Measurements from ENCODE around the gene TNFRSF12A. TPM values are rescaled to one million over a fixed set of nuclear protein-coding genes. Genes with fewer than 3 reads are reported as not detected.

Gene TNFRSF12A
- total and polyA plus RNA-seq, 2 of the 13 experiments (the other 11 are each of a cell fraction or from before 2014, with no cell fraction given): 61.9 to 66.0 TPM

DNA sequence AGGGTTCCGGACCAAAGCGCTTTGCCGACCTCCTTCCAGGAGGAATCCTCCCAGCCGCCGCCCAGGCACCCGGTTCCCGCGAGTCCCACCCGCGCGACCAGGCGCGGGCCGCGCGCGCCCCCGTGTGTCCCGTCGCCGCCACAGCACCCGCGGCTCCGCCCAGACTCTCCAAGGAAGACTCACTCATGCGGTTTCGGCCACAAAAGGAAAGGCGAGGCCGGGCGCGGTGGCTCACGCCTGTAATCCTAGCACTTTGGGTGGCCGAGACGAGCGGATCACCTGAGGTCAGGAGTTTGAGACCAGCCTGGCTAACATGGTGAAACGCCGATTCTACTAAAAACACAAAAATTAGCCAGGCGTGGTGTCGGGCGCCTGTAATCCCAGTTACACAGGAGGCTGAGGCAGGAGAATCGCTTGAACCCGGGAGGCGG is 36.4 kb upstream of the TNFRSF12A start (continued):
- TF ChIP-seq ZNF776 (CRISPR knock-in tag; IDR thresholded peaks at IDR 0.05): peak; percentile 24; the same call in 1 of the 2 replicates
- TF ChIP-seq, protein P1, sequence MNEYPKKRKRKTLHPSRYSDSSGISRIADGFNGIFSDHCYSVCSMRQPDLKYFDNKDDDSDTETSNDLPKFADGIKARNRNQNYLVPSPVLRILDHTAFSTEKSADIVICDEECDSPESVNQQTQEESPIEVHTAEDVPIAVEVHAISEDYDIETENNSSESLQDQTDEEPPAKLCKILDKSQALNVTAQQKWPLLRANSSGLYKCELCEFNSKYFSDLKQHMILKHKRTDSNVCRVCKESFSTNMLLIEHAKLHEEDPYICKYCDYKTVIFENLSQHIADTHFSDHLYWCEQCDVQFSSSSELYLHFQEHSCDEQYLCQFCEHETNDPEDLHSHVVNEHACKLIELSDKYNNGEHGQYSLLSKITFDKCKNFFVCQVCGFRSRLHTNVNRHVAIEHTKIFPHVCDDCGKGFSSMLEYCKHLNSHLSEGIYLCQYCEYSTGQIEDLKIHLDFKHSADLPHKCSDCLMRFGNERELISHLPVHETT (CRISPR knock-in tag; conservative IDR thresholded peaks at IDR 0.05): no peak
- no peak; the same call in 1 of the 2 replicates for TF ChIP-seq ZFP90 (CRISPR knock-in tag; IDR thresholded peaks at IDR 0.05; ENCODE audit: borderline replicate concordance)

DNA sequence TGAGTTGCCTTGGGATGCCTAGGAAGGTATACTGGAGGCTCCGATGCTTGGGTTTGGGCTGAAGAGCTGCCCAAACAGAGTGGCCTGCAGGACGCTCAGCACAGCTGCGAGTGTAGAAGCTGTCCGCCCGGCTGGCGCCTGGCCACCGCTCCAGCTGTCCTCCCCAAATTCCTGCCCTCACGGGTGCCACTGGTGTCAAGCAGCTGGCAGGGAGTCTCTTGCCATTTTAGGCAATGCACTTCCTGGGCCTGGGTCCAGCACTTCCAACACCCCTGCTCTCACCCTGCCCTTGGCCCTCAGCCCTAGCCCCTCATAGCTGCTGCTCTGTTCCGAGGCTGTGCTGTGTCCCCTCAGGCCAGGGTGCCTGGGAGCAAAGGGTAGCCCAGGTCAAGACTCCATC is 34.7 kb upstream of the TNFRSF12A start:
- no peak overlapping the region for H3K9ac ChIP-seq (ENCODE audit: insufficient read depth, low read depth, low read length)
- H3K4me2 ChIP-seq (ENCODE audit: low read depth, low read length): no peak overlapping the region
- ChIA-PET CTCF (ENCODE audit: low intra/inter-chr PET ratio, low total read pairs) (no interaction called here), POLR2A (no interaction called here)
- peaks cover 19 to 52% of the 10 kb centered on the region in 2 experiments for H3K27me3 ChIP-seq (ENCODE audit: control insufficient read depth in 1 of 2, insufficient read depth in 2 of 2, low read length in 2 of 2)
- no CpG with 5 or more reads among the region's 9 CpGs for WGBS (ENCODE audit: low lambda C conversion rate)
- peak; percentile 19; the same call in 1 of the 2 replicates for TF ChIP-seq ZNF768 (CRISPR knock-in tag; IDR thresholded peaks at IDR 0.05)
- no peak for TF ChIP-seq NFKB2 (CRISPR knock-in tag; IDR thresholded peaks at IDR 0.05; ENCODE audit: borderline replicate concordance)
- DNase-seq (ENCODE audit: low spot score) (no peak), ATAC-seq (no peak), FAIRE-seq (no peak)
- no peaks in the 10 kb centered on the region for H3K9me3 ChIP-seq (ENCODE audit: low read length)
- H3K36me3 ChIP-seq (replicated peaks in 1 of 2; ENCODE audit: control insufficient read depth in 1 of 2, insufficient read depth in 2 of 2, low read length in 2 of 2): no peaks in the 10 kb centered on the region
- H2AFZ ChIP-seq (ENCODE audit: low read length): no peak overlapping the region
- no peak overlapping the region for H3K27ac ChIP-seq (ENCODE audit: extremely low read length, insufficient read depth, low read length)
- no peaks in the 10 kb centered on the region for H3K79me2 ChIP-seq (ENCODE audit: insufficient read depth, low read length)
- no peaks in the 10 kb centered on the region for H4K20me1 ChIP-seq (ENCODE audit: insufficient read depth, low read length)
- H3K4me1 ChIP-seq (ENCODE audit: insufficient read depth, low read length): peaks cover 26% of the 10 kb centered on the region
- BruUV-seq (replicated peaks): no TSS peak
- in situ Hi-C loops (cut with HindIII; ENCODE audit: extremely low pct_ligation_motif_present, low pct_unique_long_range_greater_than_20kb): no loop called here
- intact Hi-C loops (cut with micrococcal nuclease; ENCODE audit: unreplicated experiment): no loop called here
- no peak overlapping the region for H3K4me3 ChIP-seq (replicated peaks in 1 of 3; ENCODE audit: insufficient read depth in 1 of 3, low read depth in 2 of 3, low read length in 3 of 3)

DNA sequence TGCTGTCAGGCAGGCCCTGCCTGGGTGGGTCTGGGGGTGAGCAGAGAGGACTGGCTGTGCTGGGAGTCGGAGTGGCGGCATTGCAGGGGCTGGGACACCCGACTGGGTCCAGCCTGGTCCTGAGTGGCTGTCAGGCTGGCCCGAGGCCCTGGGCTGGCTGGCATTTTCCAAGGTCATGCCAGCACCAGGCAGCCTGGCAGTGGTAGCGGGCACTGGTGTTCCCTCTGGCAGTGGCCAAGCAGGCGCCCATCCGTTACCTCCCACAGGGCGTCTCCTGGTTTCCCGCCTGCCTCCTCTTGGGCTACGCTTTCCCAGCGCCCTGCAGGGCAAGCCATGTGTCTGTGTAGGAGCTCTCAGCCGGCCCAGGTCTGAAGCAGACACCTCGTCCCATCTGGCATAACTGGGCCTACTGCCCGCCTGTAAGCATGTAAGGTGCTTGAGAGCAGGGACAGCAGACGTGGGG is 34.2 kb upstream of the TNFRSF12A start:
- DNase-seq (ENCODE audit: low spot score): no peak
- 0% methylated on average over 1 of the region's 15 CpGs for WGBS (ENCODE audit: low lambda C conversion rate)
- H3K4me3 ChIP-seq (replicated peaks in 1 of 3; ENCODE audit: insufficient read depth in 1 of 3, low read depth in 2 of 3, low read length in 3 of 3): no peak overlapping the region
- intact Hi-C loops (cut with micrococcal nuclease; ENCODE audit: unreplicated experiment) (no loop called here), in situ Hi-C loops (cut with HindIII; ENCODE audit: extremely low pct_ligation_motif_present, low pct_unique_long_range_greater_than_20kb) (no loop called here)
- H3K4me1 ChIP-seq (ENCODE audit: insufficient read depth, low read length): peaks cover 25% of the 10 kb centered on the region
- ATAC-seq: peak; percentile 3; the same call in 1 of the 3 replicates
- POLR2A ChIA-PET: no interaction called here
- no peaks in the 10 kb centered on the region for H3K79me2 ChIP-seq (ENCODE audit: insufficient read depth, low read length)
- no peaks in the 10 kb centered on the region for H3K9me3 ChIP-seq (ENCODE audit: low read length)
- no TSS peak for BruUV-seq (replicated peaks)
- H3K9ac ChIP-seq (ENCODE audit: insufficient read depth, low read depth, low read length): no peak overlapping the region
- H2AFZ ChIP-seq (ENCODE audit: low read length): no peak overlapping the region
- H3K27ac ChIP-seq (ENCODE audit: extremely low read length, insufficient read depth, low read length): no peak overlapping the region
- peaks cover 19 to 56% of the 10 kb centered on the region in 2 experiments for H3K27me3 ChIP-seq (ENCODE audit: control insufficient read depth in 1 of 2, insufficient read depth in 2 of 2, low read length in 2 of 2)
- H4K20me1 ChIP-seq (ENCODE audit: insufficient read depth, low read length): no peaks in the 10 kb centered on the region
- FAIRE-seq: no peak
- no peak overlapping the region for H3K4me2 ChIP-seq (ENCODE audit: low read depth, low read length)
- CTCF ChIA-PET (ENCODE audit: low intra/inter-chr PET ratio, low total read pairs): no interaction called here
- no peaks in the 10 kb centered on the region for H3K36me3 ChIP-seq (replicated peaks in 1 of 2; ENCODE audit: control insufficient read depth in 1 of 2, insufficient read depth in 2 of 2, low read length in 2 of 2)
- TF ChIP-seq, protein P2, sequence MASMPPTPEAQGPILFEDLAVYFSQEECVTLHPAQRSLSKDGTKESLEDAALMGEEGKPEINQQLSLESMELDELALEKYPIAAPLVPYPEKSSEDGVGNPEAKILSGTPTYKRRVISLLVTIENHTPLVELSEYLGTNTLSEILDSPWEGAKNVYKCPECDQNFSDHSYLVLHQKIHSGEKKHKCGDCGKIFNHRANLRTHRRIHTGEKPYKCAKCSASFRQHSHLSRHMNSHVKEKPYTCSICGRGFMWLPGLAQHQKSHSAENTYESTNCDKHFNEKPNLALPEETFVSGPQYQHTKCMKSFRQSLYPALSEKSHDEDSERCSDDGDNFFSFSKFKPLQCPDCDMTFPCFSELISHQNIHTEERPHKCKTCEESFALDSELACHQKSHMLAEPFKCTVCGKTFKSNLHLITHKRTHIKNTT (CRISPR knock-in tag; IDR thresholded peaks at IDR 0.05): no peak
- TF ChIP-seq, protein P3, sequence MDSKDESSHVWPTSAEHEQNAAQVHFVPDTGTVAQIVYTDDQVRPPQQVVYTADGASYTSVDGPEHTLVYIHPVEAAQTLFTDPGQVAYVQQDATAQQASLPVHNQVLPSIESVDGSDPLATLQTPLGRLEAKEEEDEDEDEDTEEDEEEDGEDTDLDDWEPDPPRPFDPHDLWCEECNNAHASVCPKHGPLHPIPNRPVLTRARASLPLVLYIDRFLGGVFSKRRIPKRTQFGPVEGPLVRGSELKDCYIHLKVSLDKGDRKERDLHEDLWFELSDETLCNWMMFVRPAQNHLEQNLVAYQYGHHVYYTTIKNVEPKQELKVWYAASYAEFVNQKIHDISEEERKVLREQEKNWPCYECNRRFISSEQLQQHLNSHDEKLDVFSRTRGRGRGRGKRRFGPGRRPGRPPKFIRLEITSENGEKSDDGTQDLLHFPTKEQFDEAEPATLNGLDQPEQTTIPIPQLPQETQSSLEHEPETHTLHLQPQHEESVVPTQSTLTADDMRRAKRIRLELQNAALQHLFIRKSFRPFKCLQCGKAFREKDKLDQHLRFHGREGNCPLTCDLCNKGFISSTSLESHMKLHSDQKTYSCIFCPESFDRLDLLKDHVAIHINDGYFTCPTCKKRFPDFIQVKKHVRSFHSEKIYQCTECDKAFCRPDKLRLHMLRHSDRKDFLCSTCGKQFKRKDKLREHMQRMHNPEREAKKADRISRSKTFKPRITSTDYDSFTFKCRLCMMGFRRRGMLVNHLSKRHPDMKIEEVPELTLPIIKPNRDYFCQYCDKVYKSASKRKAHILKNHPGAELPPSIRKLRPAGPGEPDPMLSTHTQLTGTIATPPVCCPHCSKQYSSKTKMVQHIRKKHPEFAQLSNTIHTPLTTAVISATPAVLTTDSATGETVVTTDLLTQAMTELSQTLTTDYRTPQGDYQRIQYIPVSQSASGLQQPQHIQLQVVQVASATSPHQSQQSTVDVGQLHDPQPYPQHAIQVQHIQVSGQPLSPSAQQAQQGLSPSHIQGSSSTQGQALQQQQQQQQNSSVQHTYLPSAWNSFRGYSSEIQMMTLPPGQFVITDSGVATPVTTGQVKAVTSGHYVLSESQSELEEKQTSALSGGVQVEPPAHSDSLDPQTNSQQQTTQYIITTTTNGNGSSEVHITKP (CRISPR knock-in tag; IDR thresholded peaks at IDR 0.05; ENCODE audit: low read depth): no peak
- no peak for TF ChIP-seq ZMAT3 (CRISPR knock-in tag; conservative IDR thresholded peaks at IDR 0.05)

Measured in HepG2 (cell line).